Measurements from ENCODE around the gene H2AZ2.

Gene H2AZ2

GRCh38 chr7:44802418-44803025 lies 45.4 kb downstream of the H2AZ2 start:
- peaks cover 33% of the 10 kb centered on the region for H3K79me2 ChIP-seq (ENCODE audit: low read length)
- peaks cover 47% of the 10 kb centered on the region for H4K20me1 ChIP-seq (ENCODE audit: insufficient read depth, low read length)
- no peak overlapping the region for H2AFZ ChIP-seq (ENCODE audit: low read length)

GRCh38 chr7:44801890-44802289 lies 46.0 kb downstream of the H2AZ2 start:
- Histone ChIP-seq H3K4me2 (ENCODE audit: low read depth, low read length) (no peak overlapping the region), H3K36me3 (replicated peaks; ENCODE audit: insufficient read depth, low read length) (peaks cover 31% of the 10 kb centered on the region), H3K9me3 (replicated peaks; ENCODE audit: insufficient read depth, low read length) (no peaks in the 10 kb centered on the region), H3K79me2 (ENCODE audit: low read length) (peaks cover 40% of the 10 kb centered on the region), H3K27me3 (replicated peaks; ENCODE audit: insufficient read depth, low read length) (no peaks in the 10 kb centered on the region), H2AFZ (ENCODE audit: low read length) (no peak overlapping the region), H3K9me2 (replicated peaks; ENCODE audit: insufficient read depth, low read length) (no peaks in the 10 kb centered on the region), H3K4me1 (ENCODE audit: low read length) (peaks cover 7% of the 10 kb centered on the region; the same call in 1 of the 2 replicates), H3K27ac (ENCODE audit: low read length) (no peak overlapping the region), H3K9ac (ENCODE audit: low read length) (no peak overlapping the region), H4K20me1 (ENCODE audit: insufficient read depth, low read length) (peaks cover 49% of the 10 kb centered on the region), H3F3A (ENCODE audit: insufficient read depth, low read length) (peaks cover 74% of the 10 kb centered on the region), H3K4me3 (ENCODE audit: low read length) (no peak overlapping the region)
- DNase-seq, result no peak
- TF ChIP-seq EZH2 (optimal IDR thresholded peaks at IDR 0.05; ENCODE audit: low read depth, low read length) (no peak), EZH2phosphoT487 (IDR thresholded peaks at IDR 0.05; ENCODE audit: low read length) (no peak), CTCF (IDR thresholded peaks at IDR 0.05; ENCODE audit: low read length) (no peak)

More at GRCh38 chr7:44802418-44803025, 45.4 kb downstream of the H2AZ2 start:
- TF ChIP-seq CTCF (IDR thresholded peaks at IDR 0.05; ENCODE audit: low read length) (no peak), EZH2phosphoT487 (IDR thresholded peaks at IDR 0.05; ENCODE audit: low read length) (no peak), EZH2 (optimal IDR thresholded peaks at IDR 0.05; ENCODE audit: low read depth, low read length) (no peak)
- Histone ChIP-seq H3F3A (ENCODE audit: insufficient read depth, low read length) (peaks cover 68% of the 10 kb centered on the region), H3K9me2 (replicated peaks; ENCODE audit: insufficient read depth, low read length) (no peaks in the 10 kb centered on the region), H3K9me3 (replicated peaks; ENCODE audit: insufficient read depth, low read length) (no peaks in the 10 kb centered on the region), H3K4me3 (ENCODE audit: low read length) (no peak overlapping the region), H3K36me3 (replicated peaks; ENCODE audit: insufficient read depth, low read length) (peaks cover 31% of the 10 kb centered on the region), H3K27me3 (replicated peaks; ENCODE audit: insufficient read depth, low read length) (no peaks in the 10 kb centered on the region), H3K4me1 (ENCODE audit: low read length) (peaks cover 7% of the 10 kb centered on the region; the same call in 1 of the 2 replicates), H3K27ac (ENCODE audit: low read length) (no peak overlapping the region), H3K4me2 (ENCODE audit: low read depth, low read length) (no peak overlapping the region), H3K9ac (ENCODE audit: low read length) (no peak overlapping the region)
- DNase-seq, result no peak

- Histone ChIP-seq H3K9me2 (replicated peaks; ENCODE audit: insufficient read depth, low read length) (no peaks in the 10 kb centered on the region), H2AFZ (ENCODE audit: low read length) (no peak overlapping the region), H4K20me1 (ENCODE audit: insufficient read depth, low read length) (peaks cover 49% of the 10 kb centered on the region), H3K79me2 (ENCODE audit: low read length) (peaks cover 56% of the 10 kb centered on the region), H3K4me2 (ENCODE audit: low read depth, low read length) (no peak overlapping the region), H3K9me3 (replicated peaks; ENCODE audit: insufficient read depth, low read length) (no peaks in the 10 kb centered on the region), H3K27ac (ENCODE audit: low read length) (no peak overlapping the region), H3K36me3 (replicated peaks; ENCODE audit: insufficient read depth, low read length) (peaks cover 31% of the 10 kb centered on the region), H3F3A (ENCODE audit: insufficient read depth, low read length) (peaks cover 78% of the 10 kb centered on the region), H3K4me3 (ENCODE audit: low read length) (no peak overlapping the region), H3K27me3 (replicated peaks; ENCODE audit: insufficient read depth, low read length) (no peaks in the 10 kb centered on the region), H3K4me1 (ENCODE audit: low read length) (peaks cover 7% of the 10 kb centered on the region; the same call in 1 of the 2 replicates), H3K9ac (ENCODE audit: low read length) (no peak overlapping the region)
- TF ChIP-seq EZH2 (optimal IDR thresholded peaks at IDR 0.05; ENCODE audit: low read depth, low read length), result no peak
- no peak for TF ChIP-seq EZH2phosphoT487 (IDR thresholded peaks at IDR 0.05; ENCODE audit: low read length)
- no peak for TF ChIP-seq CTCF (IDR thresholded peaks at IDR 0.05; ENCODE audit: low read length)
- DNase-seq, result no peak
These were observed 47.9 kb downstream of the H2AZ2 start for GRCh38 chr7:44799939-44800338.
